GM12872 (cell line): ENCODE data around the gene MYO1C.

Source experiments
- TF ChIP-seq, protein P1 (sequence below): IDR thresholded peaks from 3 replicates; pipeline ENCODE4 v1.5.1; 2011; ENCODE audit warnings: low read depth, mild to moderate bottlenecking, low read length, moderate library complexity; ENCODE audit not compliant: insufficient read depth

Gene MYO1C

DNA sequence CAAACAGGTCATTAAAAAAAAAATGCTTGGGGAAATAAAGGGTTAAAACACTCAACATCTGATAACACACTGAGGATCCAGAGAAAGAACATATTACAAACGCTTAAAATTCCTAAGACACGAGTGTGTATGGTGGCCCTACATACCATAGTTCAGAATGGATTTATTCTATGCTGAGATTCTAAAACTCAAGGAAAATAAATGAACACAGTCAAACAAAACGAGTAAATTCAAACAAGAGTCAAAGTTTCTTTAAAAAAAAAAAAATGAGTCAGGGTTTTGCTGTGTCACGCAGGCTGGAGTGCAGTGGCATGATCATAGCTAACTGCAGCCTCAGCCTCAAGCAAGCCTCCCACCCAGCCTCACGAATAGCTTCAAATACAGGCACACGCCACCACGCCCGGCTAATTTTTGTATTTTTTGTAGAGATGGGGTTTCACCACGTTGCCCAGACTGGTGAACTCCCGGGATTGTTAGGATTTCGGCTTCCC, 53.8 kb downstream of the MYO1C start:
- TF ChIP-seq, protein P1, sequence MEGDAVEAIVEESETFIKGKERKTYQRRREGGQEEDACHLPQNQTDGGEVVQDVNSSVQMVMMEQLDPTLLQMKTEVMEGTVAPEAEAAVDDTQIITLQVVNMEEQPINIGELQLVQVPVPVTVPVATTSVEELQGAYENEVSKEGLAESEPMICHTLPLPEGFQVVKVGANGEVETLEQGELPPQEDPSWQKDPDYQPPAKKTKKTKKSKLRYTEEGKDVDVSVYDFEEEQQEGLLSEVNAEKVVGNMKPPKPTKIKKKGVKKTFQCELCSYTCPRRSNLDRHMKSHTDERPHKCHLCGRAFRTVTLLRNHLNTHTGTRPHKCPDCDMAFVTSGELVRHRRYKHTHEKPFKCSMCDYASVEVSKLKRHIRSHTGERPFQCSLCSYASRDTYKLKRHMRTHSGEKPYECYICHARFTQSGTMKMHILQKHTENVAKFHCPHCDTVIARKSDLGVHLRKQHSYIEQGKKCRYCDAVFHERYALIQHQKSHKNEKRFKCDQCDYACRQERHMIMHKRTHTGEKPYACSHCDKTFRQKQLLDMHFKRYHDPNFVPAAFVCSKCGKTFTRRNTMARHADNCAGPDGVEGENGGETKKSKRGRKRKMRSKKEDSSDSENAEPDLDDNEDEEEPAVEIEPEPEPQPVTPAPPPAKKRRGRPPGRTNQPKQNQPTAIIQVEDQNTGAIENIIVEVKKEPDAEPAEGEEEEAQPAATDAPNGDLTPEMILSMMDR: no peak

DNA sequence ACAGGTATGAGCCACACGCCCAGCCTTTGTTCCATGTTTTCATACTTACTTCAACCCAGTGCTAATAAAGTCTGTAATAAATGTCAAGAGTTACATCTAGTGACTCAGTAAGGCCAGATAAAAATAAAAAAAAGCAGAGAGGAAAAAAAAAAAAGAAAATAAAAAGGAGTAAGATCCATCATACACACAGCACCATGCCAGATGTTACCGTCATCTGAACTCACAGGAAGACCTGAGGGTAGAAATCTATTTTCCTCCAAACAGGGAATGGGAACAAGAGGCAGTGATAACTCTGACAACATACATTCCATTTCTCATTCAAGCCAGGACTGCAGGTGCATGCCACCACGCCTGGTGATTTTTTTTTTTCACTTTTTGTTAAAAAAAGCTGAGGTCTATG, 57.2 kb downstream of the MYO1C start:
- TF ChIP-seq, protein P1: no peak

DNA sequence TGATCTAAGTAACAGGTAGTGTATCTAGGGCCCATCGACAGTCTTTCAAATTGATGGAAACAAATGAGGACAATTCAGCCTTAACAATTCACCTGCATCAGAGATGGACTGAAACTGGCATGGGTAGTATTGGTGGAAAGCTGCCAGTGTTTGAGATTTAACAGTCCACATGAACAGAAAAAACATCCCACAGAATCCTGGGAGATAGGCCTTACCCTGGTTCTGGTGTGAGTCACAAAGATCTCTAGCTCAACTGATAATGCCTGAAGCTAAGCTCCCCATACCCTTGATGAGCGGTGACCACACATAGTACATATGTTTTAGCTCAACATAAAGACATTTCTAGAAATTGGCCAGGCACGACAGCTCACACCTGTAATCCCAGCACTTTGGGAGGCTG, 58.3 kb downstream of the MYO1C start:
- TF ChIP-seq, protein P1: no peak

DNA sequence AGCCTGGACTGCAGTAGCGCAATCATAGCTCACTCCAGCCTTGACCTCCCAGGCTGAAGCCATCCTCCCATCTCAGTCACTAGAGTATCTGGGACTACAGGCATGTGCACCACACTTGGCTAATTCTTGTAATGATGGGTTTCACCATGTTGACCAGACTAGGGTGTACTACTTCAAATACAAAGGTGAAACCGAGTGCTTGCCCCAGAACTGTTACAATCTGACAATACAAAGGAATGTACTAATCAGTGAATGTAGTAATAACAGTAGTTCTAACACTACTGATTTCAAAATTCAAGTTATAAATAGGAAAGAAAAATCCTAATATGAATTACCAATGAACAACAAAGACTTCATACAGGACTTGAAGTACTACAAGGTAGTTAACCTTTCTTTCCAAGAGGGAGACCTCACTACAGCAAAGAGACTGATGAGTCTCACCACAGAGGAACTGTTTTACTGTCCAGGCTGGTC, 60.8 kb downstream of the MYO1C start:
- TF ChIP-seq, protein P1: no peak

DNA sequence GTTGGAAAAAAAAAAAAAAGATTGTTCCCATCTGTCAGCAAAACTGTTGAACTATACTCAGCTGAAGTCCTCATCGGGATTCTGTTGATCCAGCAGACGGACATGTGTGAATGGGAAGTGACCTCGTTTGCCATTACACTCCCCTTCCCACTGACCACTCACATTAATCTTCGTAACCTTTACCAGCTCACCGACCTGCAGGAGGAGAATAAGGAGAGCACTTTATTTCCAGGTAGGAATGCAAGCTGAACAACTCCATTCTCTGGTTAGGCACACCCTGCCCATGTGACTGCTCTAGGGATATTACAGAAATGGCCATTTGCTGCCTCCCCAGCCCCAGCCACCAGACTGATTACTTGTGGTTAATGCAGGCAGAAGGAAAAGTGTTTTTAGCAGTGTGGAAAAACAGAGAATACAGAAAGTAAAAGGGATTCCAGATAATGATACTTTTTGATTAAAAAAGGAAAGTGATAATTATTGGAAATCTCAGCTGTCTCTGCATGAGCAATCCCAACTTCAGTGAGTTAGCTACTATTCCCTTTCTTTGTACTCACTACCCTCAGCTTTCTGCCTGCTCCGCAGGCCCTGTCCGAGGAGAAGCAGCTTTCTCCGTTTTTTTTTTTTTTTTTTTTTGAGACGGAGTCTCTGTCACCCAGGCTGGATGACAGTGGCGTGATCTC, 68.9 kb downstream of the MYO1C start:
- TF ChIP-seq, protein P1: no peak

DNA sequence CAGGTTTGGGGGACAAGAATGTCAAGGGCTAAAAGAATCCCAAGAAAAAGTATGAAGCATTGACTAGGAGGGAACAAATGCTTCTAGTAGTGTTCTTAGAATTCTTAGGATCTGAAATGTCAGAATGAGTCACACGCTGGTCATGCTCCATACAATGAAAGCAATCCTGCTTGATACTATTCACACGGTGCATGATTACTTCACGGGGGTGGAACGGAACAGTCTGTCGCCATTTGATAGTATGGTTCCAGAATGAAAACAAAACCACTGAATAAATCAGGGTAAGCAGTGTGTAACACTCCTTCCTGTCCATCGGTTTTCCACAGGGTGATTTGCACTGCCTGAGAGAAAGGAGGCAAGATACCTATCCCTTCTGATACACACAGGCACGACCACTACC, 69.6 kb downstream of the MYO1C start:
- TF ChIP-seq, protein P1: no peak

DNA sequence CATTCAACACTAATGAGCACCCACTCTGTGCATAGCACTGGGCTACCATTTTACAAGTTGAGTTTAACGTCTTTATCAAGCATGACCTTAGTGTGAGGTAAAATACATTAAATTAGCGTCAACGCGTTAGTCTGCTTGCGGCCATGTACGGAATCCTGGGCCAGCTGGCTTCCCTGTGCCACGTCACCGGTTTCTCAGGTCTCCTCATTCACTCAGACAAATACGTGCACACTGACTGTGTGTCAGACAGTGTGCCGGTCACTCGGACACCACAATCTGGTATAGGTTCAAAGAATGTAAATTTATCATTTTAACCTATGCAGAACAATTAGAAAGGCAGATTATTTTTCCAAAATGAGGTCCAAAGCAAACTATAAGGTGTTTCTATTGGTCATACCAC, 71.0 kb downstream of the MYO1C start:
- TF ChIP-seq, protein P1: no peak

DNA sequence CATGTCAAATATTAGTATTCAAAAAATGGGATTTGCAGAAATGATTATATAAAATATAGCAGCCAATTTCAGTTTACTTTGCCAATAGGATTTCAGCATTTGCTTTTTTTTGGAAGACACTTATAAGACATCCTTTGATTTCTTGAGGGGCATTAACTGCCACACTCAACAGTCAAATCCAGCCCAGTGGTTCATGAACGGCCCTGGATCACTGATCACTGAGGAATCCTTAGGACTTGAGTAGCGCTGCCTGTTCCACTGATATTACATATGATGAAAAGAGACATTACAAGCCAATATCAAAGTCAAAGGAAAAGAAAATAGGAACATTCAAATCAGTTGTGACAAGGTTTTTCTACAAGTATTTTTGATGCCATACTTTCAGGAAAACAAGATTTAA, 71.5 kb downstream of the MYO1C start:
- TF ChIP-seq, protein P1: no peak
